Astrocyte (in vitro differentiated cells and primary cell): Measurements from ENCODE around the gene GPR68. TPM values are rescaled to one million over a fixed set of nuclear protein-coding genes. Genes with fewer than 3 reads are reported as not detected.
A peak's percentile ranks its signal among the peaks of the same experiment; 100 is the strongest.

Experiments
- DNase-seq: peaks from one replicate; pipeline ENCODE4 v3.0.0-alpha.2; 2010; ENCODE audit warnings: low read depth
- FAIRE-seq: peaks from 2 replicates; lab custom pipeline; 2011; peaks lifted over from hg19 to GRCh38; lab: Jason Lieb, UNC
- H2AFZ ChIP-seq: 2 replicates; pipeline ENCODE4 v1.6.0; 2012; ENCODE audit warnings: low read depth, low read length, inconsistent platforms
- H3K27ac ChIP-seq: 2 replicates; pipeline ENCODE4 v1.5.1; 2011; ENCODE audit warnings: low read depth, low read length, inconsistent platforms
- H3K27me3 ChIP-seq: 2 replicates; pipeline ENCODE4 v1.6.0; 2011; ENCODE audit warnings: low read length, inconsistent platforms; ENCODE audit not compliant: insufficient read depth
- H3K36me3 ChIP-seq: 2 replicates; pipeline ENCODE4 v1.5.1; 2011; ENCODE audit warnings: low read length, inconsistent platforms; ENCODE audit not compliant: insufficient read depth
- H3K4me1 ChIP-seq: 2 replicates; pipeline ENCODE4 v1.5.1; 2011; ENCODE audit warnings: low read length, inconsistent platforms; ENCODE audit not compliant: insufficient read depth
- H3K4me2 ChIP-seq: 2 replicates; pipeline ENCODE4 v1.6.0; 2012; ENCODE audit warnings: low read length, inconsistent platforms
- H3K4me3 ChIP-seq: 2 replicates; pipeline ENCODE4 v1.5.1; 2011; ENCODE audit warnings: low read depth, mild to moderate bottlenecking, low read length, inconsistent platforms; ENCODE audit not compliant: insufficient read depth
- H3K79me2 ChIP-seq: 2 replicates; pipeline ENCODE4 v1.6.0; 2012; ENCODE audit warnings: mild to moderate bottlenecking, low read length, inconsistent platforms; ENCODE audit not compliant: insufficient read depth
- H3K9ac ChIP-seq: 2 replicates; pipeline ENCODE4 v1.6.0; 2012; ENCODE audit warnings: mild to moderate bottlenecking, low read length, inconsistent platforms
- H3K9me3 ChIP-seq: 2 replicates; pipeline ENCODE4 v1.5.1; 2012; ENCODE audit warnings: low read depth, mild to moderate bottlenecking, low read length, inconsistent platforms; ENCODE audit not compliant: insufficient read depth
- H4K20me1 ChIP-seq: 2 replicates; pipeline ENCODE4 v1.6.0; 2012; ENCODE audit warnings: low read length, inconsistent platforms; ENCODE audit not compliant: insufficient read depth
- H3K27ac Mint-ChIP-seq: one replicate; pipeline ENCODE4 v1.8.0; 2021; ENCODE audit warnings: mild to moderate bottlenecking, mixed read lengths; ENCODE audit not compliant: unreplicated experiment
- H3K27me3 Mint-ChIP-seq: one replicate; pipeline ENCODE4 v1.8.0; 2021; ENCODE audit warnings: low read depth, mixed read lengths; ENCODE audit not compliant: unreplicated experiment
- H3K36me3 Mint-ChIP-seq: one replicate; pipeline ENCODE4 v1.8.0; 2021; ENCODE audit warnings: low read depth, mixed read lengths; ENCODE audit not compliant: unreplicated experiment
- H3K4me1 Mint-ChIP-seq: one replicate; pipeline ENCODE4 v1.8.0; 2021; ENCODE audit warnings: low read depth, mixed read lengths; ENCODE audit not compliant: unreplicated experiment
- H3K4me3 Mint-ChIP-seq: one replicate; pipeline ENCODE4 v1.8.0; 2021; ENCODE audit warnings: mild to moderate bottlenecking, moderate library complexity, mixed read lengths; ENCODE audit not compliant: unreplicated experiment
- H3K9me3 Mint-ChIP-seq: one replicate; pipeline ENCODE4 v1.8.0; 2021; ENCODE audit warnings: mild to moderate bottlenecking, mixed read lengths; ENCODE audit not compliant: unreplicated experiment
- EZH2 ChIP-seq: IDR thresholded peaks from 2 replicates; pipeline ENCODE4 v1.6.1; 2012; ENCODE audit warnings: mild to moderate bottlenecking, low read length, inconsistent platforms; ENCODE audit not compliant: insufficient read depth
- total RNA-seq: library from RNA; stranded (reverse); gene quantifications from 2 replicates; pipeline ENCODE4 v1.2.1, GENCODE V29; 2021
- TF ChIP-seq, protein P1 (sequence below): IDR thresholded peaks from 2 replicates; pipeline ENCODE4 v1.5.1; 2011; ENCODE audit warnings: low read depth, mild to moderate bottlenecking, inconsistent platforms, low read length, moderate library complexity; ENCODE audit not compliant: insufficient read depth

GPR68 gene
- total RNA-seq, 1 donor from 2014 or later: 0.50 TPM

DNA sequence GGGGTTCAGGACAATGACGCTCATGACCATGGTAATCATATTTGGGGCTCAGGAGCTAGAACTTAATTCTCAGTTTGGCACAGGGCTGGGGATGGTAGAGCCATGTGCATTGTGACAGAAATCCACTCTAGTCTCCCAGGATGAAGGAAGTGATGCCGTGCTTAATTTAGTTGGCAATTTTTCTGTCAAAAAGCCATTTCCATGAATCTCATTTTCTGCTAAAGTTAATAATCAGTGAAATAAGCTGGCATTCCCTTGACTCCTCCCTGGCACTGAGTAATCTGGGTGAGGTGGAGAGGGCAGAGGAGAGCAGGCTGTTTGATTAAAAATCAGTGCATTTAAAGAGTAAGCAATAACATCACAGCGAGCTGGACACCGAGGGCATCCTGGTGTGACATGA lies 45.0 kb upstream of the GPR68 start:
- no peak overlapping the region for H3K9ac ChIP-seq
- Mint-ChIP-seq H3K27me3 (peaks cover 2% of the 10 kb centered on the region), H3K9me3 (no peaks in the 10 kb centered on the region), H3K36me3 (peaks cover 11% of the 10 kb centered on the region), H3K27ac (no peak overlapping the region), H3K4me3 (no peak overlapping the region), H3K4me1 (peaks cover 4% of the 10 kb centered on the region)
- H4K20me1 ChIP-seq: no peaks in the 10 kb centered on the region
- no peak overlapping the region for H2AFZ ChIP-seq
- no peak overlapping the region for H3K4me3 ChIP-seq
- no peak overlapping the region for H3K4me2 ChIP-seq
- FAIRE-seq: no peak
- H3K27ac ChIP-seq: no peak overlapping the region
- no peak for DNase-seq
- H3K36me3 ChIP-seq: no peaks in the 10 kb centered on the region
- H3K4me1 ChIP-seq: no peaks in the 10 kb centered on the region
- no peaks in the 10 kb centered on the region for H3K9me3 ChIP-seq
- peaks cover 7% of the 10 kb centered on the region for H3K27me3 ChIP-seq
- no peak for TF ChIP-seq EZH2
- TF ChIP-seq, protein P1, sequence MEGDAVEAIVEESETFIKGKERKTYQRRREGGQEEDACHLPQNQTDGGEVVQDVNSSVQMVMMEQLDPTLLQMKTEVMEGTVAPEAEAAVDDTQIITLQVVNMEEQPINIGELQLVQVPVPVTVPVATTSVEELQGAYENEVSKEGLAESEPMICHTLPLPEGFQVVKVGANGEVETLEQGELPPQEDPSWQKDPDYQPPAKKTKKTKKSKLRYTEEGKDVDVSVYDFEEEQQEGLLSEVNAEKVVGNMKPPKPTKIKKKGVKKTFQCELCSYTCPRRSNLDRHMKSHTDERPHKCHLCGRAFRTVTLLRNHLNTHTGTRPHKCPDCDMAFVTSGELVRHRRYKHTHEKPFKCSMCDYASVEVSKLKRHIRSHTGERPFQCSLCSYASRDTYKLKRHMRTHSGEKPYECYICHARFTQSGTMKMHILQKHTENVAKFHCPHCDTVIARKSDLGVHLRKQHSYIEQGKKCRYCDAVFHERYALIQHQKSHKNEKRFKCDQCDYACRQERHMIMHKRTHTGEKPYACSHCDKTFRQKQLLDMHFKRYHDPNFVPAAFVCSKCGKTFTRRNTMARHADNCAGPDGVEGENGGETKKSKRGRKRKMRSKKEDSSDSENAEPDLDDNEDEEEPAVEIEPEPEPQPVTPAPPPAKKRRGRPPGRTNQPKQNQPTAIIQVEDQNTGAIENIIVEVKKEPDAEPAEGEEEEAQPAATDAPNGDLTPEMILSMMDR: no peak
- H3K79me2 ChIP-seq: no peaks in the 10 kb centered on the region

GRCh38 chr14:91288876-91289275 lies 44.4 kb upstream of the GPR68 start:
- no peak for FAIRE-seq
- no peaks in the 10 kb centered on the region for H3K79me2 ChIP-seq
- H4K20me1 ChIP-seq: no peaks in the 10 kb centered on the region
- H3K4me1 ChIP-seq: peaks cover 4% of the 10 kb centered on the region
- no peak overlapping the region for H3K27ac ChIP-seq
- peaks cover 10% of the 10 kb centered on the region for H3K4me1 Mint-ChIP-seq
- no peak overlapping the region for H3K4me3 ChIP-seq
- no peaks in the 10 kb centered on the region for H3K36me3 ChIP-seq
- no peaks in the 10 kb centered on the region for H3K9me3 ChIP-seq
- no peak for DNase-seq
- no peaks in the 10 kb centered on the region for H3K9me3 Mint-ChIP-seq
- no peak for TF ChIP-seq EZH2
- TF ChIP-seq, protein P1: no peak
- peaks cover 2% of the 10 kb centered on the region for H3K27me3 Mint-ChIP-seq
- peaks cover 7% of the 10 kb centered on the region for H3K27me3 ChIP-seq
- H3K27ac Mint-ChIP-seq: no peak overlapping the region
- H2AFZ ChIP-seq: no peak overlapping the region
- no peak overlapping the region for H3K9ac ChIP-seq
- H3K4me3 Mint-ChIP-seq: no peak overlapping the region
- H3K4me2 ChIP-seq: no peak overlapping the region
- H3K36me3 Mint-ChIP-seq: peaks cover 7% of the 10 kb centered on the region

GRCh38 chr14:91286530-91286937 lies 42.0 kb upstream of the GPR68 start:
- Histone ChIP-seq H3K27ac (no peak overlapping the region), H3K27me3 (peaks cover 7% of the 10 kb centered on the region), H3K4me3 (no peak overlapping the region), H3K4me2 (no peak overlapping the region), H2AFZ (no peak overlapping the region), H4K20me1 (no peaks in the 10 kb centered on the region), H3K36me3 (no peaks in the 10 kb centered on the region), H3K79me2 (no peaks in the 10 kb centered on the region), H3K9ac (no peak overlapping the region), H3K9me3 (no peaks in the 10 kb centered on the region), H3K4me1 (peaks cover 9% of the 10 kb centered on the region)
- DNase-seq: peak; percentile 32
- H3K4me3 Mint-ChIP-seq: no peak overlapping the region
- no peak for TF ChIP-seq EZH2
- TF ChIP-seq, protein P1: peak; percentile 96
- FAIRE-seq: peak; percentile 96
- H3K27me3 Mint-ChIP-seq: peaks cover 2% of the 10 kb centered on the region
- H3K4me1 Mint-ChIP-seq: peaks cover 22% of the 10 kb centered on the region
- H3K9me3 Mint-ChIP-seq: no peaks in the 10 kb centered on the region
- H3K36me3 Mint-ChIP-seq: no peaks in the 10 kb centered on the region
- H3K27ac Mint-ChIP-seq: no peak overlapping the region
